GM19238 (cell line): ENCODE data around the gene DNAH6.

ENCODE experiments used
- DNase-seq: peaks from one replicate; pipeline ENCODE4 v3.0.0; 2011; ENCODE audit warnings: low spot score; ENCODE audit not compliant: insufficient read length

DNAH6 gene

DNA sequence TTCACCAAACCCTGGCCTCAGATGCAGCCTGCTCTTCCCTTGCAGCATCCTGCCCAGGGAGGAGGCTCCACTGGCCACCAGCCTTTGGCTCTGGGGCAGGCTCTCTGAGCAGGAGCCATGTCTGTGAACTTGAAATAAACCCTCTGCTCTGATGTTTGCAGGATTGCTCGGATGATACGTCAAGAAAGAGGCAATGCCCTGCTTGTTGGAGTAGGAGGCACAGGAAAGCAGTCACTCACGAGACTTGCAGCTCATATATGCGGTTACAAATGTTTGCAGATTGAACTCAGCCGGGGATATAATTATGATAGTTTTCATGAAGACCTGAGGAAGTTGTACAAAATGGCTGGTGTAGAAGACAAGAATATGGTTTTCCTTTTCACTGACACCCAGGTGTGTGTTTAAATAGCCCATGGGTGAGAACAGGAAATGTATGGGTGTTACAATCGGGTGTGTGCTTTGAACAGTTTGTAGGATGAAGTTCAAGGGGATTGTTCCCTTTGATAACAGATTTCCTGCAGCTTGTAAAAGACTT lies 177.9 kb downstream of the DNAH6 start:
- DNase-seq, result no peak

GRCh38 chr2:84697895-84698294 lies 181.6 kb downstream of the DNAH6 start:
- DNase-seq, result no peak

DNA sequence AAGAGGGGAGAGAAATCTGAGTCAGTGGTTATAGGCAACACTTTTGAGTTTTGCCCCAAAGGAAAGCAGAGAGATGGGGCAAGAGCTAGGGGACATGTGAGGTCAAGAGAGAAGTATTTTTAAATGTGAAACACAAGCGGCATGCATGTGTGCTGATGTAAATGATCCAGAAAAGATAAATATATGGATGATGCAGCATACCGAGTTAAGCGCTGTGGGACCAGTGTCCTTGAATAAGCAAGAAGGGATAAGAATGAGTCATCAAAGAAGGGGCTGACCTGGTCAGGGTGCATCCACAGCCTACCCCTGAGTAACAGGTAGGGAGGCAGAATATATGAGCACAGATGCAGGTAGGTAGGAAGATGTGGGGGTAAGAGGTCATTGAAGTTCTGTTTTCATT lies 183.7 kb downstream of the DNAH6 start:
- no peak for DNase-seq

DNA sequence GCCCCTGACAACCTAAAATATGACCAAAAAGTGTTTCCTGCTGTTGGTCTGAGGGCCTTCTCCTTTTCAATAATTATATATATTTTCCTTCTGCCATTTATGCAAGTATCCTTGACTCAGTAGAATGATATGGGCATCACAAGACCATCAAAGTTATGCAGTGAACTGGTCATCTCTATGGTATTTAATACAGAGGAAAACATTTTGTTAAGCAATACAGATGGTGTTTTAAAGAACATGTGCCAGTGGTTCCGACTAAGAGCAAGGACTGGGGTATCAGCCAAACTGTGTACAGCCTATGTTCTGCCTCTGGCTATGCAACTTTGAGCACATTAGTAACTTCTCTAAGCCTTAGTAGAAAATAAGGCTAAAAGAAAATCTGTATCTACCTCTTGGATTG lies 185.6 kb downstream of the DNAH6 start:
- no peak for DNase-seq

DNA sequence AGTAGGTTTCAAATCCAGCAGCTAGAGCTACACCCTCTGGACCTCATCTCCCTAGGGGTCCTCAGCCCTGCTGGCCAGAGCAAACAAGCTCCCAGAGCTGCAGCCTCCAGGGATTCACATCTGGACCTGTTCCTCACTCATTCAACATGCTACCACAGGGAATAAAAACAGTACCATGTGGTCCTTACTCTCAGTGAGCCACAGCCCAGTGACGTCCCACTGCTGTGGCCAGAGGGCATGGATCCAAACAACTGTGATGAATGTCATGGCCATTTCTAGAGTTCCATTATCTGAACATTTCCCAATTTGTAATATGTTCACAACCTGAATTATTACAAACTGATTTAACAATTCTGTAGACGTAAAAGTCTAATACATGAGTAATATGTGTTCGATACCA lies 186.6 kb downstream of the DNAH6 start:
- DNase-seq, result no peak

- no peak for DNase-seq
These were observed 187.5 kb downstream of the DNAH6 start for GRCh38 chr2:84703831-84704230.

DNA sequence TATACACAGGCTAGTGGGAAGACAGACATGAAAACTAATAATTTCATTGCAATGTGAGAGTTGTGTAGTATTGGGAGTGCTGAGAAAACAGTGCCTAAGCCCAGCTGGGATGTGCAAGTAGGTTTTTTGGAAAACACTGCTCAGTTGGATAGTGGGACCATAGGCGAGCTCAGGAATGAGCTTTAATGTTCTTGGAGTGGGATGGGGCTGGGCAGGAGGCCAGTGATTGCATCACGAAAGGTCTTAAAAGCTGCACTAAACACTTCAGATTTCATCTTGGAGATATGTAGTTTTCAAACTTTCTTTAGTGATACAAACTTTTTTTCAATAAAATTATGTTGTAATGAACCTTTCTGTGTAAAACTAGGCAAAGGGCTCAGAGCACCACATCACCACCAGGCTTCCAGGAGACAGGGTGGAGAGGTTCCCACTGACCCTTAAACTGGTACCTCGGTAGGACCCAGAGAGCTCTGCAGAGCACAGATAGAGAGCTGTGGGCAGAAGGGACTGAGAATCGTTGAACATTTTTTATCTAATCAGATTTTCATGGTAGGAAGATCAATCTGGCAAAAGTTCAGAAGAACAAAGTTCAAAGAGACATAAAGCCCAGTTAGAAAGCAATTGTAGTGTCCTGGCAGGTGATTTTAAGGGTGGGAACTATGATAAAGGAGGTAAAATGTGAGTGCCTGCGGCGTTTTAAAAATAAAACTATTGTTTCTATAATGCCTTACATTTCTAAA lies 188.4 kb downstream of the DNAH6 start:
- no peak for DNase-seq

DNA sequence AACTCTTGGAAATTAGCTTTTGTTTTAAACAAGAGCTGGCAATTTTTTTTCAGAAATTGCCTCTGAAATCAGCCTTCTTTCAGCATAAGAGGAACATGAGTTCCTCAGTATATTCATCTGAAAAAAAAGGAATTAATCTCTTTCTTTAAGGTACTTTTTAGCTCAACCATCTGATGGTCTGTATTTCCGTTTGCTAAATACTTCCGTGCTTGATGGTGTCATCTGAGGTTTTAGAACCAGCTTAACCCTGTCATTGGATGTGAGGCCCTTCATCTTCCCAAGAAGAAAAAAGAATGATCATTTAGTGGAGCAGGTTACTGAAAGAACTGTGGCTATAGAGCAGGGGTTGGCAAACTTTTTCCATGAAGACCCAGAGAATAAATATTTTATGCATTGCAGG lies 189.6 kb downstream of the DNAH6 start:
- DNase-seq, result no peak

DNA sequence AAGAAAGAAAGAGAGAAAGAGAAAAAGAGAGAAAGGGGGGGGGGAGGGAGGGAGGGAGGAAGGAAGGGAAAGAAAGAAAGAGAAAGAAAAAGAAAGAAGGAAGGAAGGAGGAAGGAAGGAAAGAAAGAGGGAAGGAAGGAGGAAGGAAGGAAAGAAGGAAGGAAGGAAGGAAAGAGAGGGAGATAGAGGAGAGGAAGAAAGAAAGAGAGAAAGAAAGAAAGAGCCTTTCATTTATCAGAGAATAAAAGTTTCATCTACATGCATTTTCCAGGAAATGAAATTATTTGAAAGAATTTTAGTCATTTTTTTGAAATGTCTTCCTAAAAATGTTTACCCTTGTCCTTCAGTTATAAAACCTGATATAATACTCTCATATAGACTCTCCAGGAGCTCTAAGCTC lies 192.1 kb downstream of the DNAH6 start:
- DNase-seq, result no peak

DNA sequence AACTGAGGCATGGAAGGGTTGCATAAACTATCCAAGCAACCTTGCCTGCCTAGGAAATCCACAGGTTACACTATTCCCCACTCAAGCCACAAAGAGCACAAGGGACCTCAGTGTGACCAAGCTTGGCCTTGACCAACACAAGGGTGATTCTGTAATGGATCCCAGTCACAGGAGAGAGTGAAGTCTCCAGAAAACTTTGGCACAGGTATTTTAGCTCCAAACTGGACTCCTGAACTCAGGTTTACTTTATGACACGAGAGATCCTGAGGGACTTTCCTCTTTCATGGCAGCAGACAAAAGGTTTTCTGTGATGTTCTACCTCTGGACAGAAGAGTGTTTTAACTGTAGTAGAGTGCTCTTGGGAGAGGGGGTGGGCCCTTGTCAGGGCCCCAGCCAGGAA lies 195.4 kb downstream of the DNAH6 start:
- no peak for DNase-seq

DNA sequence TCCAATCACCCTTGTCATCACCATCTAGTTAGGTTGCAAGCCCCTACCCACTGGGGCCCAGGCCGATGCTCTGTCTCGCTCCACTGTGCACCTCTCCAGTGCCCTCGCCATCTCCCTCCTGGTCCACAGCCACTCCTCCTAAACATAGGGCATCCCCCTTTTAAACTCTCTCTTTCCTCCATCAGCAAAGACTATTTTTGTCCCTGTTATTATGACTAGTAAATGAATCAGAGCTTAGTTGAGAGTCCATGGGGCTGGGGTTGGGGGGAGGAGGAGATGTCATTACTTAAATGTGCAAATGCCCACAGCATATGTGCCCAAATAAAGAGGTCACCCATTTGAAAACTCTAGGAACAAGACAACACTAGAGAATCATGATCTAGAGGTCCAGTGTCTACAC lies 197.1 kb downstream of the DNAH6 start:
- DNase-seq, result no peak

DNA sequence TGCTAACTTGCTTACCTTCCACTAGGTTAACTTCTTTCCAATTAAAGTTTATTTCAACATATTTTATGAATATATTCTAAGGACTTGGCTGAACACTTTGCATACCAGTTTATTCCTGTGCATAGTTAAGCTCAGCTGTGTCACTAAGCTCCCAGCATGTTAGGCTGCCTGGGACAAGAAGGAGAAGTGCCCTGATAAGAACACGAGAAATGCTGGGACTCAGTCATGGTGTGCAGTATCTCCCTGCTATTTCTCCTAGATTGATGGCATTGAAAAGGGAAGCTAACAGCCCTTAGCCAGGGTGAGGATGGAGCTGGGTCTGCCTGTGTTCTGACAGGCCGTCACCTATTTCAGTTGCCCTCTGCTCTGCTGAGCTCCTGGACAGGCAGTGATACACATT lies 200.3 kb downstream of the DNAH6 start:
- DNase-seq, result no peak

- DNase-seq, result no peak
These were observed 201.0 kb downstream of the DNAH6 start for GRCh38 chr2:84717302-84717701.

DNA sequence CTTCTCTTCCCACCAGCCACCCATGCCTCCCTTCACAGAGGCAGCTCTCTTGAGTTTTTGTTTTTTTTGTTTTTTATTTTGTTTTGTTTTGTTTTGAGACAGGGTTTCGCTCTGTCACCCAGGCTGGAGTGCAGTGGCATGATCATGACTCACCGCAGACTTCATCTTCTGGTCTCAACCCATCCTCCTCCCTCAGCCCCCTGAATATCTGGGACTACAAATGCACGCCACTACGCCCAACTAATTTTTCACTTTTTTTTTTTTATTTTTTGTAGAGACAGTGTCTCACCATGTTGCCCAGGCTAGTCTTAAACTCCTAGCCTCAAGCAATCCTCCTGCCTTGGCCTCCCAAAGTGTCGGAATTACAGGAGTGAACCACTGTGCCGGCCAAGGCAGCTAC lies 203.1 kb downstream of the DNAH6 start:
- DNase-seq, result no peak

- no peak for DNase-seq
These were observed 207.5 kb downstream of the DNAH6 start for GRCh38 chr2:84723831-84724230.

DNA sequence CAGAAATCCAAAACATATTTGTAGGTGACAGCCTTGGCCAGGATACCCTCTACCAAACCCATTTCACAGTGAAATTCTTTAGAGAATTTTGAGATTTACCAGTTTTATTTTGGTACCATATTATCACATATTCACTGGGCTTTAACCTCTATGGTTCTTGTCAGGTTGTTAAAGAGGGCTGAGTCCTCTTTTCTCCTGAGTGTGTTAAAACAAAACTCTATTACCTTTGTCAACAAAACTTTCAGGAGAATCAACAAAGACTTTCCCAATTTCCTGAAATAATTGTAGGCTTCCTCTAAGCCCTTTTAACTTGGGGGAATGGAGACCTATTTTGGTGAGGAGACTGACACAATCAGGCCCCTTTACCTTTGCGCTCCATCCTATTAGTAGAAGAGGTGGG lies 209.4 kb downstream of the DNAH6 start:
- DNase-seq, result no peak

DNA sequence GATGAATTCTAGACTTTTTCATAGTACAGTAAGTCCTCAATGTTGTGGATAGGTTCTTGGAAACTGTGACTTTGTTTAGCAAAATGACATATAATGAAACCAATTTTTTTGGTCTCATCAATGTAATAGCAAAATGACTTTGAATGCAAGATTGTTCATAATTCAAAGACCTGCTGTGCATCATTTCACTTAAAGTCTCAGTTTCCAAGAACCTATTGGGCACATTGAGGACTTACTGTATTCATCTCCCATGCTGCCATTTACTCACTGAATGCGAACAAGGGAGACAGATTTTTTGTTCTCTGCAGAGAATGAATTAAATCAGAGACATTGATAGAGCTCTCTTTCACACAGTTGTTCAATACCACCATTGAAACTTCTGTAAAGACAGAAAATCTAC lies 211.0 kb downstream of the DNAH6 start:
- DNase-seq, result no peak

- DNase-seq, result no peak
These were observed 212.9 kb downstream of the DNAH6 start for GRCh38 chr2:84729224-84729623.

GRCh38 chr2:84731185-84731584 lies 214.9 kb downstream of the DNAH6 start:
- DNase-seq, result no peak

- DNase-seq, result no peak
These were observed 216.8 kb downstream of the DNAH6 start for GRCh38 chr2:84732897-84733778.

GRCh38 chr2:84735389-84735788 lies 219.1 kb downstream of the DNAH6 start:
- no peak for DNase-seq

DNA sequence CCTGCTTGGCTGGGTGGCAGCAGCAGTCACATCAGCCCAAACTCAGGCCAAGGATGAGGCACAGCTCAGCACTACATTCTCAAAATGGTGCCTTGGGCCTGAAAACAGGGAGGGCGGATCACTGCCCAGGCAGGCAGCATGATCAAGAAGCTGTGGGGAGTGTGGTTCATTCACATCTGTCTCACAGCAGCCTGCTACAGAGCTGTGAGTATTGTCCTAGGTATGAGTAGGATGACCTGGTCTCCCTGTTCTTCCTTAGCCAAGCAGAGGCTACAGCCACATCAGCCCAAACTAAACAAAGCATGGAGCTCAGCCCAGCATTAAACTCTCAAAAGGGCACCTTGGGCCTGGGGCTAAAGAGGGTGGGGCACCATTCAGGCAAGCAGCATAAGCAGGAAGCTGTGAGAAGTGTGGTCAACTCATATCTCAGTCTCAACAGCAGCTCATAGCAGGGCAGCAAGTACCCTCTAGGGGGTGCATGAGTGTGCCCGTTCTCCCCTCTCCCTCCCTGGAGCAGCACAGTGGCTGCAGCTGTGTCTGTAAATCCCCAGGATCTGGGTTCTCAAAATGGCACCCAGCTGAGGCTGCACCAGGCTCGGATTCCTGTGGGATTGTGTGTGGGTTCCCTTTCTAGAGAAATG lies 225.0 kb downstream of the DNAH6 start:
- peak; percentile 10 for DNase-seq
